LNCAP (cell line): ENCODE data around the gene RAB20.

Experiments used
- TF ChIP-seq, protein P1 (sequence below): fragments of 450-650 bp; IDR thresholded peaks from 2 replicates; pipeline ENCODE4 v1.5.1; 2017; ENCODE audit warnings: mild to moderate bottlenecking

RAB20 gene, protein sequence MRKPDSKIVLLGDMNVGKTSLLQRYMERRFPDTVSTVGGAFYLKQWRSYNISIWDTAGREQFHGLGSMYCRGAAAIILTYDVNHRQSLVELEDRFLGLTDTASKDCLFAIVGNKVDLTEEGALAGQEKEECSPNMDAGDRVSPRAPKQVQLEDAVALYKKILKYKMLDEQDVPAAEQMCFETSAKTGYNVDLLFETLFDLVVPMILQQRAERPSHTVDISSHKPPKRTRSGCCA

DNA sequence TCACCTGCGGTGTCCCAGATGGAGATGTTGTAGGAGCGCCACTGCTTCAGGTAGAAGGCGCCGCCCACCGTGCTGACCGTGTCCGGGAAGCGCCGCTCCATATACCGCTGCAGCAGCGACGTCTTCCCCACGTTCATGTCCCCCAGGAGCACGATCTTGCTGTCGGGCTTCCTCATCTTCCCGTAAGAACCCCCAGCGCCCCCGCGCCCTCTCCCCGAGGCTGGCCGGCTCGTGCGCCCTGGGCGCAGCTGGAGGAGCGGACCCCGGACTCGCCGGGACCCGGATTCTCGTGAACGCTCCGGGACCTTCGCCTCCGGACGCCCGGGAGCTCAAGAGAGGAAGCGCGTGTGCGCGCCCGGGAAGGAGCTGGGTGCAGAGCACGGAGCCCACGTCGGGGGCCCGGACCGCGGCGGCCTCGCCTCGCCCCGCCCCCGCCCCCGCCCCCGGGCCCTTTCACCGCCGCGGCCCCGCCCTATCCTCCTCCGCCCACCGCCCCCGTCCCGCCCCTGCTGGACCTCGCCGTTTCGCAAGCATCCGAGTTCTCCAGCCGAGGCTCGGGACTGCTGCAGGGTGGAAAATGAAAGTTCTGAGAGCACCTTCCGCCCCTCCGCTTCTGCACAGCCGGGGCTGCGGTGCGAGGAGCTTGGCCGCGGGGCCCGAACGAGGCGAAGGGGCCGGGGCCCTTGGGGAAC is at the start of gene RAB20:
RAB20 (minus strand) TSS at position 379 of the 692 bp plus-strand sequence; CDS start at position 176, 203 bp downstream.
- TF ChIP-seq, protein P1, sequence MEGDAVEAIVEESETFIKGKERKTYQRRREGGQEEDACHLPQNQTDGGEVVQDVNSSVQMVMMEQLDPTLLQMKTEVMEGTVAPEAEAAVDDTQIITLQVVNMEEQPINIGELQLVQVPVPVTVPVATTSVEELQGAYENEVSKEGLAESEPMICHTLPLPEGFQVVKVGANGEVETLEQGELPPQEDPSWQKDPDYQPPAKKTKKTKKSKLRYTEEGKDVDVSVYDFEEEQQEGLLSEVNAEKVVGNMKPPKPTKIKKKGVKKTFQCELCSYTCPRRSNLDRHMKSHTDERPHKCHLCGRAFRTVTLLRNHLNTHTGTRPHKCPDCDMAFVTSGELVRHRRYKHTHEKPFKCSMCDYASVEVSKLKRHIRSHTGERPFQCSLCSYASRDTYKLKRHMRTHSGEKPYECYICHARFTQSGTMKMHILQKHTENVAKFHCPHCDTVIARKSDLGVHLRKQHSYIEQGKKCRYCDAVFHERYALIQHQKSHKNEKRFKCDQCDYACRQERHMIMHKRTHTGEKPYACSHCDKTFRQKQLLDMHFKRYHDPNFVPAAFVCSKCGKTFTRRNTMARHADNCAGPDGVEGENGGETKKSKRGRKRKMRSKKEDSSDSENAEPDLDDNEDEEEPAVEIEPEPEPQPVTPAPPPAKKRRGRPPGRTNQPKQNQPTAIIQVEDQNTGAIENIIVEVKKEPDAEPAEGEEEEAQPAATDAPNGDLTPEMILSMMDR: no peak

DNA sequence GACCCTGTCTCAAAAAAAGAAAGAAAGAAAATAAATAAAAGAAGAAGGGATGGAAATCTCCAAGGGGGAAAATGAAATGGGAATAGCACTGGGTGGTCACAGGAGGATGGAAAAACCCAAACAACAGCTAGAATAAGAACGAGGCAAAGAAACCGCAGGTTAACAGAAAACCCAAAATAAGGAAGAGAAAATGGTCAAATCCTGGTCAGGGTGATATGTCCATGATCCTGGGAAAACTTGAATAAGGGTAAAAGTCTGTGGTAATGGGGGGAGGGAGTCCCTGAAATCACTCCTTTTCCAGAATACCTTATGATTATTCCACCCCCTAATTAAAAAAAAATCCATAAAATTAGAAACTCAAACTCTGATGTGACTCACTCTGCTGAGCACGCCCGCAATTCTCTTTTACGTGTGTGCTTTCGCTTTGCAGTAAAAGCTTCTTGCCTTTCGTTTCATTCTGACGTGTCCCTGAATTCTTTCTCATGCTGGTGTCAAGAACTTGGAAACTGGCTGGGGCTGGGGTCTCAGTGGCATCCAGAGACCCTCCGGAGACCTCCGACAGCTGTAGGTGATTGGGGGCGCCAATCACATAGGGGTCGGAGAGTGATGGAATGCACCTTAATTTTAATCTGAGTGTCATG is 49.6 kb upstream of the RAB20 start:
- TF ChIP-seq, protein P1: no peak

DNA sequence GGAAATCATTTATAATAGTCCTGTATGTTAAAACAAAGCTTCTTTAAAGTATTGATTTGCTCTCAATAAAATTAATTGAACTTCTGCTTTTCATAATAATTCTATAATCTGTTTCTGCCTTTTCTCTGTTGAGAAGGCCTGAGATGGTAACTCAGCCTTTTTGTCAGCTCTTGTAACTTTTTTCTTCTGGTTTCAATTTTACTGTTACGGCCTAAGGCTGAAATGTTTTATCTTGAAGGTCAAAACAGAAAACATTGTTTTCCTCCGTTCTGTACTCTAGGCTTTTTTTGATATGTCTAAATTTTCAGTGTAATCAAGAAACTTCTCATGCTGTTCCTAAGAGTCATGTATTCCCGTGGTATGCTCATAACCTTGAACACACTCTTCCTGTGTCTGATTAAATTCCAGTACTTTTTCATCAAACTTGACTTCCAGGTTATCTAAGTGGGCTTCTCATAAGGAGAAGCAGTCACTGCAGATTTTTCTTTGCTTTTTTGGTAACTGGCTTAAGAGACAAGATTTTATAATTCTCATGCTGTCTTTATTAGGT is 46.2 kb upstream of the RAB20 start:
- TF ChIP-seq, protein P1: no peak

DNA sequence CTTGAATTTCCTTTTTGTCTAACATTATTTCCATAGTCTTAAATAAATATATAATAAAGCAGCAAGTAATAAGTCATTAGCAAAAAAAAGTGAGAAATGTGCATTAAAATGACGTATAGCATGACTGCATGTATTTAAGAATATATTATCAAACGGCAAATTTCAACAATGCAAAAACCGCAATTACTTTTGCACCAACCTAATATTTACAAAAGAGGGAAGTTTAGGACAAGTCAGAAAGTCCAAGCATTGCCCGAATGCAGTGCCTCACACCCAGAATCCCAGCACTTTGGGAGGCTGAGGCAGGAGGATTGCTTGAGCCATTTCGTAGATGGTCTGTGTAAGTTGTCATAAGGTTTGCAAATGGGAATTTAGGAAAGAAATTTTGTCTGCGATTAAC is 43.6 kb upstream of the RAB20 start:
- TF ChIP-seq, protein P1: no peak

DNA sequence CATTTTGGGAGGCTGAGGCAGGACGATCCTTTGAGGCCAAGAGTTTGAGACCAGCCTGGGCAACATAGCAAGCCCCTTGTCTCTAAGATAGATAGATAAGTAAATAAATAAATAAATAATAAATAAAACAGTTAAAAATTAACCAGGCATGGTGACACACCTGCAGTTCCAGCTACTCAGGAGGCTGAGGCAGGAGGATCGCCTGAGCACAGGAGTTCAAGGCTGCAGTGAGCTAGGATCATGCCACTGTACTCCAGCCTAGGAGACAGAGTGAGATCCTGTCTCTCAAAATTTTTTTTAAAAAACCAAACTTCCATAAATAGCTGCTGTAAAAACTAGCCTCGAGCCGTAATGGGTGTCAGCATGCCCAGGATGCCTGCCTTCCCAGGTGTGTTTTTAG is 39.5 kb upstream of the RAB20 start:
- TF ChIP-seq, protein P1: no peak

DNA sequence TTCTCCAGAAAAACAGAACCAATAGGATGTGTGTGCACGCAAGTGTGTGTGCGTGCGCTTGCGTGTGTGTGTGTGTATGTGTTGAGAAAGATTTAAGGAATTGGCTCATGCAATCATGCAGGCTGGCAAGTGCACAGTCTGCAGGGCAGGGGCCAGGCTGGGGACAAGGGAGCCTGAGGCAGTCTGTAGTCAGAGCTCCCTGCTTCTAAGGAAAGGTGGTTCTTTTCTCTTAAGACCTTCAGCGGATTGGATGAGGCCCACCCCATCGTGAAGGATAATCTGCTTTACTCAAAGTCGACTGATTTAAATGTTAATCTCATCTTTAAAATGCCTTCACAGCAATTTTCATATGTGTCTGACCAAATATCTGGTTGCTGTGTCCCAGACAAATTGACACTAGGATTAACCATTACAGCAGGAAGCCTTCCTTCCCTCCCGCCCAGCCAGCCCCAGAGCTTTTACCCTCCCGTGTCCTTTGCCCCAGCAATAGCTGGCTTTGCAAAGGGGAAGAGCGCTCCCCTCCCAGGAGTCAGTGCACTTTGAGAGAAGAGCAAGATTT is 38.8 kb upstream of the RAB20 start:
- TF ChIP-seq, protein P1: no peak

DNA sequence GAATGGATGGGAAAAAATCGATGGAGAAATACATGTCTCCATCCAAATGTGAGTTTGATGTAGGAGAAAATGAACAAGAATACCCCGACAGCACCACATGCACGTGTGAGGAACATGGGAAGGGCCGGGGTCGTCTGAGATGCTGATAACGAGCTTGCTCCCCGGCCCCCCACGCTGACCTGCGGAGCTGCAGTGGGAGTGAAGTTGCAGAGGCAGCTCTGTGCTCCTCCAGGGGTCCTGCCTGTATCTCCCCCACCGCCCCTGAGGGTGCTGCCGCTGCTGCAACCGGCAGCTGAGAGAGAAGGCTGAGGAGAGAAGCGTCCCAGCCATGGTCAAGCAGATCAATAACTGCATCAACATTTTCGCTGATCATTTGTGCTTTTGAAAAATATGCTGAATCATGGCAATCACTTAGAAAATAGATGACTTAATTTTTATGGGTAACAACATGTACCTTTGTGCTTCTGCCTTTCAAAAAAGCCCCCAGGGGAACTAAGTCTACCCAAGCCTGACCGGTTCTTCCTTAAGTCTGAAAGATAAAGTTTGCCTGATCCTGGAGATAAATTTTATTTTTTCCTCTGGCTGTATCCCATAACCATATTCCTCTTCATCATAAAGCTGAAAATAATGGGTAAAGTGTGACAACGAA is 35.6 kb upstream of the RAB20 start:
- TF ChIP-seq, protein P1: no peak
